ENCODE results near the gene SEMA6A.

The SEMA6A gene

GRCh38 chr5:116394186-116394867 lies 180.3 kb downstream of the SEMA6A start:
- no peak for DNase-seq

Data from activated gamma-delta T cell (primary cell).